Stimulated activated CD4-positive, alpha-beta T cell treated with anti-CD3 and anti-CD28 coated beads, Interleukin-12 subunit alpha, Interleukin-12 subunit beta, amount 100 ng/mL, for 4 hours (primary cell): ENCODE data around the gene MEAK7.

Experiments
- DNase-seq: peaks from one replicate; pipeline ENCODE4 v3.0.0-alpha.2; 2020

The MEAK7 gene

DNA sequence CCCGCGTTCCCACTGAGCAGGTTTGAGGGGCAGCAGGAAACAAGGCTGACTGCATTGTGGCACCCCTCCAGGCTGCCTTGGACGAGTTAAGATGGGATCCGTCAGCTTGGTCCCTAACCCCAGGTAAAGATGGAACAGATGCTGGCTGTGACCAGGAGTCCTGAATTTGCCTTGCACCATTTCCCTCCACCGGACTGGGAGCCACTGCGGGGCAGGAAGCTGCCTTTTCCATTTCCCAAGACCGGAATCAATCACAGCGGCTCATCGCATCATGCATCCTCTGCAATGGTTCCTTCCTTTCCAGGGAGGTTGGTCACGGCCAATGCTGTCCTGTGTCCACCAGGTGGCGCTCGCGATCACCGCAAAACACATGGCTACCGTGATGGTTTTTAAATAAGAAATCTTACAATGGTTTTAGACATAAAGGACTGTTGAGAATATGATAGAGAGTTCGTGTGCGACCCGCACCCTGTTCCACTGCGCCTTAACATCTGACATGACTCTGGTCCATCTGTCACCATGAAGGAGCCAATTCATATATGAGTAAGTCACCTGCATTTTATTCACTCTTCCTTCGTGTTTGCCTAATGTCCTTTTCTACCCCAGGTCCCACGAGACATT is 6.8 kb upstream of the MEAK7 start:
- peak; percentile 81 for DNase-seq

DNA sequence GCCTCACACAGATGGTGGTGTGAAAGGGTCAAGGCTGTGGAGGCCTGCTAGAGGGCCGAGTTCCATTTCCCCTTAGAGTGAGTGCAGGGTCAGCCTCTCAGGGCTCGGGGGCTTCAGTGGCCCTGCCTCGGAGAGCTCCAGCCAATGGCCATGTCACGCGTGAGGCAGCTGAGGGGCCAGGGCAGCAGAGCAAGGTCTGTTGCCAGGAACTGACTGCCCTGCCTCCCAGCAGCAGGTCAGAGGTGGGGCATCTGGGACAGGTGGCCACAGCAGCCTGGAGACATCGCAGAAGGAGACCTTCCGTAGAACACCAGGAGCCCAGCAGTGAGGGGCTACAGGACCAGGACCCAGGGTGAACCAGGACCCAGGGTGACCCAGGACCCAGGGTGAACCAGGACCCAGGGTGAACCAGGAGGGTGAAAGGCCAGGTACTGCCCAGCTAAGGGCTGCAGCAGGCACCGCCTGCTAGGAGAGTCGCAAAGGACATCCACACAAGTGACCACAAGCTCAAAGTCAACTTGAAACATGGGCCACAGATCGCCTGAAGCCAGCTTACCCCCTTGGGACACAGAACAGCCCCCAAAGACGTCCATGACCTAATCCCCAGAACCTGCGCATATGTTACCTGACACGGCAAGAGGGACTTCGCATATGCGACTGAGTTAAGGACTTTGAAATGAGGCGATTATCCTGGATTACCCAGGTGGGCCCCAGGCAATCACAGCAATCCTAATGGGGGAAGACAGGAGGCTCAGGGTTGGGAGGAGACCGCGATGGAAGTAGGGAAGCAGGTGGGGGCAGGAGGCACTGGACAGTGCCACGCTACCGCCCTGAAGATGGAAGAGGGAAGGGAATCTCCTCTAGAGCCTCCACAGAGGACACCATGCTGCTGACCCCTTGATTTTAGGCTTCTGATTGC is 4.8 kb upstream of the MEAK7 start:
- no peak for DNase-seq

DNA sequence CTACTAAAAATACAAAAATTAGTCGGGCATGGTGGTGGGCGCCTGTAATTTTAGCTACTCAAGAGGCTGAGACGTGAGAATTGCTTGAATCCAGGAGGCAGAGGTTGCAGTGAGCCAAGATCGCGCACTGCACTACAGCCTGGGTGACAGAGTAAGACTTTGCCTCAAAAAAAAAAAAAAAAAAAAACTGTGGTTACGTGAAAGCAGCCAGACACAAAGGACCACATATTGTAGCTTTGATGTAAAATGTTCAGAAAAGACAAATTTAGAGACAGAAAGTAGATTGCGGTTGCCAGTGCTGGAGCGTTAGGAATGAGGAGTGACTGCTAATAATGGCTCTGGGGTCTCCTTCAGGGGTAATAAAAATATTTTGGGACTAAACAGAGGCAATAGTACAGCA is 4.0 kb upstream of the MEAK7 start:
- DNase-seq, result no peak

DNA sequence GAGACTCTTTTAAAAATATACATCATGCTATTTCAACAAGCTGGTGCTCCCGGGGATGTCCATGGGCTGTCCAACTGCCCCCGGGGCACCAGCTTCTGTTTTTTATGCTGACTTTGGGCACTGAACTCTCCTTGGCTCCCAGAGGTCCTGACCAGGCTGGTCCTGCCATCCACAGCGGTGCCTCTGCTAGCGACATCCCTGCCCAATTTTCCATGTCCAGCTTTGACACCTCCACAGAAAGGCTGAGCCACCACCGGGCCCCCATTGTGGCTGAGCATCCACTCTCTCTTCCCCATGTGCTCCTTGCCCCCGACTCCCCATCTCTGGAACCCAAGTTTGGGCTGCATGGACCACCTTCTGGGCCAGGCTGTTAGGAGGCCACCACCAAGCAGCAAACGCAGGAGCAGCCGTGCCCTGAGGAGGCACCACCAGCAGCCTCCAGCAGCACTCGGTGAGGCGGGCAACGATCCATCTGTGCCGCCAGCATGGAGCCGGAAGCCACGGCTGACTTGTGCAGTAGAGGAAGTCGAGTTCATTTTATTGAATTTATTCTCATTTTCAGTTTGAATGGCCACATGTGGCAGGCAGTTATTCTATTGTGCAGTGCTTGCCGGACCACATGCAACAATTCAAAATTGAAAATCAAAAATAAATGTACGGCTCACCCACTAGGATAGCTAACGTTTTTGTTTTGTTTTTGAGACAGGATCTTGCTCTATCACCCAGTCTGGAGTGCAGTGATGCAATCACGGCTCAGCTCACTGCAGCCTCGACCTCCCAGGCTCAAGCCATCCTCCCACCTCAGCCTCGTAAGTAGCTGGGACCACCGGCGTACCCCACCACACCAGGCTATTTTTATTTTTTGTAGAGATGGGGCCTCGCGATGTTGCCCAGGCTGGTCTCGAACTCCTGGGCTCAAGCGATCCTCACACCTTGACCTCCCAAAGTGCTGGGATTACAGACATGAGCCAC is 2.8 kb upstream of the MEAK7 start:
- DNase-seq, result no peak

- no peak for DNase-seq
These were observed 1.1 kb upstream of the MEAK7 start for GRCh38 chr16:84505249-84506187.

DNA sequence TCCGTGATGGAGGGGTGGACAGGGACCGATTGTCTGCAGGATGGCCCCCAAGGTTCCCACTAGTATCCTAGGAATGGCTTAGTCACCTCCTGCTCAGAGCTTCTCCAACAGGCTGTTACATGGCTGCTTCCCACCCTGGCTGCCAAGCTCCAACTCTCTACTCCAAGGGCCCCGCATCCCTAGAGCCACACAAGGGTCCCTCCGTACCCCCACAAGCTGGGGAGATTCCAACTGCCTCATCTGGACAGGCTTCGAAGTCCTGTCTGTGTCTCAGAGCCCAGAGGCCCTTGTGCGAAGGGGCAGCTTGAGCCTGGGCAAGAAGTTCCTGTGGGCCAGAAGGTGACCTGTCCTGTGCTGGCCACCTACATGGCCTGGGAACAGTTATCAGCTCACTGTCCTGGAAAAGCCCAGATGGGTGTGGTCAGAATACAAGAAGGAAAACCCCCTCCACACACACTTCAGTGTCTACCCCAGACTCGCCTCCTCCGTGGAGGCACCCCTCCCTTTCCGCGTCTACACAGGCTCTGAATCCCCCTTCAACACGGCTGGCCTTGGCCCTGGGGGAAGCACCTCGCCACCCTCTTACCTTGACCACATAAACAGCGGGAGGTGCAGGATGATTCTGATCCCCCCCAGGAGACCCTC is 586 bp downstream of the MEAK7 start:
- DNase-seq, result no peak

DNA sequence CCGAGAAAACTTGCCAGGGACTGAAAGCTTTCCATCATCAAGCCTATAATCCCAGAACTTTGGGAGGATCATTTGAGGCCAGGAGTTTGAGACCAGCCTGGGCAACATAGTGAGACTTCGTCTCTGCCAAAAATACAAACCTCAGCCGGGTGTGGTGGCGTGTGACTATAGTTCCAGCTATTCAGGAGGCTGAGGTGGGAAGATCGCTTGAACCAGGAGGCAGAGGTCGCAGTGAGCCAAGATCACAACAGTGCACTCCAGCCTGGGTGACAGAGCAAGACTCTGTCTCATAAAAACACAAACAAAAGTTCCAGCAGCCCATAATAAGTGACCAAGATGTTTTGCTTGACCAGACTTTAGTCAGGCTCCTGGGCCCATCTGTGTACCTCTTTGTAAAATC is 1.9 kb downstream of the MEAK7 start:
- no peak for DNase-seq

- no peak for DNase-seq
These were observed 2.4 kb downstream of the MEAK7 start for GRCh38 chr16:84502075-84502474.

GRCh38 chr16:84501077-84501735 is 3.3 kb downstream of the MEAK7 start:
- DNase-seq, result no peak

DNA sequence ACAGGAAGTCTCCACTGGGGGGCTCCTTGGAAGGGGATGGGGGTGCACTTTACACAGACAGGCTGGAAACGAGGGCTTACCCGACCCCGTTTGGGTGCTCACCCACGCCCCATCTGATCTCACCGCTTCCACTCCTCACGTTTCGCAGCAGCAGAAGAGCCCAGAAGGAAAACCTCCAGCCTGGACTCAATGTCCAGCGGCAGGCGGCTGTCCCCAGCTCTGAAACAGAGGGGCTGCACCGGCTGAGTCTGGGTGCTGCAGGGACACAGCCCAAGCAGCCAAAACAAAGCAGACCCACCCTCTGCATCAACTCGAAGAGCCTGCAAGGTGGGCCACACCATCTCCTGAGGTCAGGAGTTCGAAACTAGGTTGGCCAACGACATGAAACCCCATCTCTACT is 3.9 kb downstream of the MEAK7 start:
- no peak for DNase-seq

GRCh38 chr16:84499638-84500037 is 4.8 kb downstream of the MEAK7 start:
- DNase-seq, result no peak

DNA sequence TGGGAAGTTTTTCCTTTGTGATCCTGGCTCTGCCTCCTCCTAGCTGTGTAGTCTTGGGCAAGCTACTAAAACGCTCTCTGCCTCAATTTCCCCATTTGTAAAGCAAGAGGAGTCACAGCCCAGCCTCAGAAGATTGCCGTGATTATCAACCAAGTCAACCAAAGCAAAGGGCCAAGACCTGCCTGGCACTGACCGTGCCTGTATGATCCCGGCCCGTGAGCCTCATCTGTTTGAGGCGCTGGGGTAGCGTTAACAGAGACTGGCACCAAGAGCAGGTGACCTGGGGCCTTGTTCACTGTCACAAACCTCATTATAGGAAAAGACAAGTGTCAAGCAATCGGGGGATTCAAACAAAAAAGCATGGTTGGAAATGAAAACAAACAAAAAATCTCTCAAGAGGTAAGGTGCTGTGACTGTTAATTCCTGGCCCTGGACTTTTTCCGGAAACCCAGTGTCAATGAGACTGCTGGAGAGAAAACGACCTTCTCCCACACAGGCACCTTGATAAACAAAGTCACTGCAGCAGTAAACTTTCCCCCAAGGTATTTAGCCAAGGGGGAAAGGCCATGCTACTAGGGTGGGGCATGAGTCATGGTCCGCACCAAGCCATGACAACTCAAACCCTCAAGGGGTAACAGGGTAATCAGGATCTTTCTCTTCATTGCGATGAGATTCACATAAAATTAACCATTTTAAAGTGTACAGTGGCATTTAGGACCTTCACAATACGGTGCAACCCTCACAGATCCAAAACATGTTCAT is 5.4 kb downstream of the MEAK7 start:
- no peak for DNase-seq

DNA sequence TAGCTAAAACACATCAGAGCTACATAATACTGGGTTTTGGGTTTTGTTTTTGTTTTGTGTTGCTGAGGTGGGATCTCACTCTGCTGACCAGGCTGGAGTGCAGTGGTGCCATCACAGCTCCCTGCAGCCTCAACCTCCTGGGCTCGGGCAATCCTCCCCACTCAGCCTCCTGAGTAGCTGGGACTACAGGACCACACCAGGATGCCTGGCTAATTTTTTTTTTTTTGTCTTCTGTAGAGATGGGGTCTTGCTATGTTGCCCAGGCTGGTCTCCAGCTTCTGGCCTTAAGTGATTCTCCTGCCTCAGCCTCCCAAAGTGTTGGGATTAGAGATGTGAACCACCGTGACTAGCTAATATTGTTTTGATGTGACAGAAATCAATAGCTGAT is 6.2 kb downstream of the MEAK7 start:
- DNase-seq, result no peak

DNA sequence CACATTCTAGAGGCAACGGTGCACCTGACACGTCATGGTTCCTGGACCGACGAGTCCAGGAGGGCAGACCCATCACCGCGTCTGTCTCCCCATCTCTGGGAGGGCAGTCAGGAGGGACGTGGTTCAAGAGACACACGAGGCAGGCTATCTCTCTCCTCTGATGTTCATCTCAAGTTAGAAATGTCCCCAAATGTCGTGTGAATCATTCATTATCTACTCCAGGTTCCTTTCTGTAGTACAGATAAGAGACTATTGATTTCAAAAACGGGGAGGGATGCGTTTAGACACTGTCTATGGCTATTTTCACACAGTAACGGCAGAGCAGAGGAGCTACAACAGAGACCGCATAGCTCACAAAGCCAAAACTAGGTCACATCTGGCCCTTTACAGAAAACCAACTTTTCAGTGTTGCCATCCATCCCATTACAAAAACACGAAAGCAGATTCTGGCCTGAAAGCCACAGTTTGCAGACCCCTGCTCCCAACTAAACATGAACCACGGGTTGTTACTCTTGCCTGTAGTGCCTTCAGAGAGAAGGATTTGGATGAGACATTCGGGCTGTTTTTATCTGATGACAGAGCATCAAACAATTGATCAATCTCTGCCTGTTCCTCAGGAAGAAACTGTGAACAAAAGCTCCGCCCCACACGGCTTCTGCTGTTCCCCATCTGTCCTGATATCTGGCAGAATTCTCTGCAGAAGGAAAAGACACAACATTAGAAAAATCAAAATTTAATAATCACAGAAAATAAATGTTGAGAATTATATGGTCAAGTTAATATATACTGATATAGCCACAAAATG is 6.8 kb downstream of the MEAK7 start:
- DNase-seq, result no peak

DNA sequence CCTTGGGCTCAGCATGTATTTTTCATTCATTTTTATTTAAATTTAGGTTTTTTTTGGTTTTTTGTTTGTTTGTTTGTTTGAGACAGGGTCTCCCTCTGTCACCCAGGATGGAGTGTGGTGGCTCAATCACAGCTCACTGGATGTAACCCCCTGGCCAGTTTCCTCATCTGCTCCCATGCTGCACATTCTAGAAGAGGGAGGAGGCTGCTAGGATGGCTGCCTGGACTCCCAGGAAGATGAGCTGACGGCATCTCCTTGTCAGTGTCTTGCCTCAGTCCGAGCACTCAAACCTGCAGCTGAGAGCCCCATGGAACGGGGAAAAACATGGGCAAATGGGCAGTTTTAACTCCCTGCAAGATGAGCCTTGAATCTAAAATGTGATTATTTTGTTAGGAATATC is 7.5 kb downstream of the MEAK7 start:
- no peak for DNase-seq

- DNase-seq, result no peak
These were observed 9.0 kb downstream of the MEAK7 start for GRCh38 chr16:84495506-84495905.

DNA sequence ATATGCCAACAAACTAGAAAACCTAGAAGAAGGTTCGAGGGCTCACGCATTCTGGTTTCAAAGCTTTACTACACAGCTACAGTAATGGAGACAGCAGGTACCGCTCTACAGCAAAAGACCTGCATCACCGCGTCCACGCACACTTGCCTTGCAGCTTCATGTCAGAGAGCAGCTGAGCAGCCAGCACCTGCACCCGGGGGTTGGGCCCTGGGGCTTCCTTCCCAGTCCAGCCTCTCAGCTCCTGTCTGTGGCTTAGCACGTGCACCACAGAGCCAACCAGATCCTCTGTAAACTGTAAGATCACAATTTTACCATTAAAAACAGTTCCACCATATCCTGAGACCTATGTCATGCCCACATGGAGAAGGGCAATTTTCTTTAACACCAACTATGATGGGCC is 15.3 kb downstream of the MEAK7 start:
- no peak for DNase-seq

GRCh38 chr16:84487358-84487757 is 17.1 kb downstream of the MEAK7 start:
- DNase-seq, result no peak

GRCh38 chr16:84486551-84487235 is 17.8 kb downstream of the MEAK7 start:
- no peak for DNase-seq
